ENCODE measurements around the gene MMD. TPM values are rescaled to one million over a fixed set of nuclear protein-coding genes. Genes with fewer than 3 reads are reported as not detected.
A peak's percentile ranks its signal among the peaks of the same experiment; 100 is the strongest.

Gene MMD
- total and polyA plus RNA-seq, 2 of the 13 experiments (the other 11 are each of a cell fraction or from before 2014, with no cell fraction given) = 121 to 225 TPM

GRCh38 chr17:55433629-55434422 lies 12.2 kb upstream of the MMD start (continued):
- TF ChIP-seq ZFP90 (CRISPR knock-in tag; IDR thresholded peaks at IDR 0.05; ENCODE audit: borderline replicate concordance) = no peak
- TF ChIP-seq ZNF687 (CRISPR knock-in tag; IDR thresholded peaks at IDR 0.05) = no peak; the same call in 1 of the 2 replicates
- no peak for TF ChIP-seq JDP2 (CRISPR knock-in tag; IDR thresholded peaks at IDR 0.05; ENCODE audit: borderline replicate concordance)
- TF ChIP-seq POLR2AphosphoS5 (IDR thresholded peaks at IDR 0.05; ENCODE audit: low read depth, low read length) = peak; percentile 66
- TF ChIP-seq HMGXB3 (CRISPR knock-in tag; IDR thresholded peaks at IDR 0.05; ENCODE audit: borderline replicate concordance) = peak; percentile 28; the same call in 1 of the 2 replicates
- TF ChIP-seq FOXC1 (CRISPR knock-in tag; IDR thresholded peaks at IDR 0.05; ENCODE audit: borderline replicate concordance) = no peak
- TF ChIP-seq ZSCAN25 (CRISPR knock-in tag; IDR thresholded peaks at IDR 0.05) = peak; percentile 37; the same call in 1 of the 2 replicates
- no peak for TF ChIP-seq ZNF253 (CRISPR knock-in tag; IDR thresholded peaks at IDR 0.05; ENCODE audit: borderline replicate concordance)
- no peak for TF ChIP-seq ZNF567 (CRISPR knock-in tag; IDR thresholded peaks at IDR 0.05; ENCODE audit: borderline replicate concordance)
- TF ChIP-seq ZNF557 (CRISPR knock-in tag; IDR thresholded peaks at IDR 0.05) = no peak
- peak; percentile 80 for TF ChIP-seq CHD4 (IDR thresholded peaks at IDR 0.05; ENCODE audit: borderline replicate concordance, low read length)
- TF ChIP-seq MNT (IDR thresholded peaks at IDR 0.05) = no peak
- peak; percentile 45; the same call in 1 of the 2 replicates for TF ChIP-seq GATAD1 (CRISPR knock-in tag; IDR thresholded peaks at IDR 0.05)
- TF ChIP-seq KAT8 (CRISPR knock-in tag; IDR thresholded peaks at IDR 0.05) = peak; percentile 74
- no peak for TF ChIP-seq ZBTB4 (CRISPR knock-in tag; IDR thresholded peaks at IDR 0.05; ENCODE audit: borderline replicate concordance)
